Activated CD4-positive, alpha-beta memory T cell treated with anti-CD3 and anti-CD28 coated beads for 36 hours (primary cell): ENCODE results near the gene ADARB2. TPM values are rescaled to one million over a fixed set of nuclear protein-coding genes. Genes with fewer than 3 reads are reported as not detected.

Experiments
- CTCF ChIA-PET: fragments of 350-600 bp; sonication (Branson Sonifier 250); formaldehyde crosslinking; loops from one replicate; lab custom pipeline; 2021; ENCODE audit warnings: antibody characterized with exemption, inconsistent platforms; lab: Charles Lee
- POLR2A ChIA-PET: fragments of 350-600 bp; sonication (Branson Sonifier 250); formaldehyde crosslinking; loops from one replicate; lab custom pipeline; 2021; ENCODE audit warnings: antibody characterized with exemption; lab: Charles Lee
- DNase-seq: peaks from one replicate; pipeline ENCODE4 v3.0.0-alpha.2; 2020
- H3K27ac Mint-ChIP-seq: one replicate; pipeline ENCODE4 v1.8.0; 2021; ENCODE audit warnings: mixed read lengths
- H3K27me3 Mint-ChIP-seq: one replicate; pipeline ENCODE4 v1.8.0; 2021; ENCODE audit warnings: mixed read lengths
- H3K36me3 Mint-ChIP-seq: one replicate; pipeline ENCODE4 v1.8.0; 2021; ENCODE audit warnings: mixed read lengths
- H3K4me1 Mint-ChIP-seq: one replicate; pipeline ENCODE4 v1.8.0; 2021; ENCODE audit warnings: low read depth, mixed read lengths
- H3K4me3 Mint-ChIP-seq: one replicate; pipeline ENCODE4 v1.8.0; 2021; ENCODE audit warnings: mild to moderate bottlenecking, mixed read lengths
- H3K9me3 Mint-ChIP-seq: one replicate; pipeline ENCODE4 v1.8.0; 2021; ENCODE audit warnings: mixed read lengths
- intact Hi-C: fragments of 100-400 bp; cut with micrococcal nuclease; formaldehyde crosslinking; loops from one replicate; pipeline ENCODE4 v1.15.1; 2023
- total RNA-seq, 2 experiments: library from RNA; stranded (reverse); gene quantifications; one replicate each; pipeline ENCODE4 v1.2.3, GENCODE V29; 2021

The ADARB2 gene
- total RNA-seq, 2 experiments from 2014 or later = 2.2 TPM

DNA sequence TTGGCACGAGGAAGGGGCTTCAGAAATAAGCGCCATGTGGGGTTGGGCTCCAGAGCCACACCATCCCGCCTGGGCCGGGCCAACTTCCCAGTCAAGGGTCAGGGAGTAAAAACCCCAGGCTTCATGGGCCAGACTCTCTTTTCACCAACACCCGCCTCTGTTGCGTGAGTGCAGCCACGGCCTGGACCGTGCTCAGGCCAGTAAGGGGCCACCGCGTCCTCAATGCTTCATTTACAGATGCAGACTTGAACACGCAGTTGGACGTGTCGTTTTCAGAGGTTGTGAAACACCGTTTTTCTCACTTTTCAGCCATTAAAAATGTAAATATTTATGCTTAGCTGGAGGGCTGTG is 520.1 kb downstream of the ADARB2 start:
- Mint-ChIP-seq H3K27me3 (no peaks in the 10 kb centered on the region), H3K4me3 (no peak overlapping the region), H3K9me3 (no peaks in the 10 kb centered on the region), H3K36me3 (no peaks in the 10 kb centered on the region), H3K27ac (no peak overlapping the region), H3K4me1 (no peaks in the 10 kb centered on the region)
- no peak for DNase-seq
- CTCF ChIA-PET = no interaction called here
- POLR2A ChIA-PET = interaction anchor here (0.8 kb wide), 1 partner anchor 107 kb away, joined by 3 read pairs; no protein-coding TSS in a partner anchor
- intact Hi-C loops = no loop called here

DNA sequence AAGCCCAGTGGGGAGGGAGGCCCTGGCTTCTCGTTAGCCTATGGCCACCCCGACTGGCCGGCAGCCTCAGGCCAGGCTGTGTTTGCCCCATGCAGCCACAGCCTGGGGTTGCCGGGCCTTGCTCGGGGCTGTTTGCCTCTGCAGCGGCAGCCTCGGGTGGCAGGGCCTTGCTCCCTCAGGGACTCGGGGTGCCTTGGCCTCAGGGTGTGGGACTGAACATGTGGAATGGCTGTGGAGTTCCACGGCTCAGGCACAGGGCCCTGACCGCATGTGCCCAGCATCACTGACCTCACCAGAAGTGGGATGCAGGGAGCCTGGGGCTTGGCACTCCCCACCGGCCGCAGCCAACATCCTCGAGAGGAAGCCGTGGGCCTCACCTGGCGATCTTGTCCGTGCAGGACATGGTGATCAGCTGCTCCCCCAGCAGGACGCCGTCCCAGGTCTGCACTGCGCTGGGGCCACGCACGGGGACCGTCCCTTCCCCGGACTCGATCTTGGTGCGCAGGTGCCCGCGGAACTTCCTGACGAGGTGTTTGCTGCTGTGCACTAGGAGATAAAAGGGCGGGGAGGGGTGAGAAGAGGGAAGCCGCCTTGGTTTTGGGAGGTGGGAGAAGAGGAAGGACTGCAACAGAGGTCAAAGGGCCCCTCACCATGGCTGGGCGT is 520.6 kb downstream of the ADARB2 start:
- H3K36me3 Mint-ChIP-seq = no peaks in the 10 kb centered on the region
- intact Hi-C loops = no loop called here
- CTCF ChIA-PET = no interaction called here
- no peaks in the 10 kb centered on the region for H3K27me3 Mint-ChIP-seq
- no peak overlapping the region for H3K4me3 Mint-ChIP-seq
- POLR2A ChIA-PET = interaction anchor here (0.8 kb wide), 1 partner anchor 106 kb away, joined by 3 read pairs; no protein-coding TSS in a partner anchor
- no peak for DNase-seq
- H3K4me1 Mint-ChIP-seq = no peaks in the 10 kb centered on the region
- H3K27ac Mint-ChIP-seq = no peak overlapping the region
- no peaks in the 10 kb centered on the region for H3K9me3 Mint-ChIP-seq

DNA sequence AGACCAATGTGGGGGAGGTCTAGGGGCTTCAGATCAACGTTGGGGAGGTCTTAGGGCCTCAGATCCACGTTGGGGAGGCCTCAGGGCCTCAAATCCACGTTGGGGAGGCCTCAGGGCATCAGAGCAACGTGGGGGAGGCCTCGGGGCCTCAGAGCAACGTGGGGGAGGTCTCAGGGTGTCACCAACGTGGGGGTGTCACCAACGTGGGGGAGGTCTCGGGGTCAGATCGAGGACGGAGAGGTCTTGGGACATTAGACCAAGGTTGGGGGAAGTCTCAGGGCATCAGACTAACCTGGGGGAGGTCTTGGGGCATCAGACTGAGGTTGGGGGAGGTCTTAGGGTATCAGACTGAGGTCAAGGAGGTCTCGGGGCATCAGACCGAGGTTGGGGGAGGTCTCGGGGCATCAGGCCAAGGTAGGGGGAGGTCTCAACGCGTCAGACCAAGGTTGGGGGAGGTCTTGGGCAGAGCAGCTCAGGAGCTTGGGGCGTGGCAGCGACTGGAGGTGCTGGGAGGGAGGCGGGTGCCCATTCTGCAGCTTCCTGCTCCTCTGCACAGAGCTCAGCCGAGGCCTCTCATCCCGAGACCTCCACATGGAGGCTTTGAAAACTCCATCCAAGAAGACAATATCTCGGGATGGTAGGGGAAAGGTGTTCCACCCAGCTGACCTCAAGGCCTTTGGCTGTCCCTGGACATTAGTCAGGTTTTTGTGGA is 521.3 kb downstream of the ADARB2 start:
- H3K27me3 Mint-ChIP-seq = no peaks in the 10 kb centered on the region
- DNase-seq = no peak
- H3K4me1 Mint-ChIP-seq = no peaks in the 10 kb centered on the region
- intact Hi-C loops = no loop called here
- no peak overlapping the region for H3K4me3 Mint-ChIP-seq
- CTCF ChIA-PET = no interaction called here
- H3K9me3 Mint-ChIP-seq = no peaks in the 10 kb centered on the region
- POLR2A ChIA-PET = no interaction called here
- no peak overlapping the region for H3K27ac Mint-ChIP-seq
- H3K36me3 Mint-ChIP-seq = no peaks in the 10 kb centered on the region

DNA sequence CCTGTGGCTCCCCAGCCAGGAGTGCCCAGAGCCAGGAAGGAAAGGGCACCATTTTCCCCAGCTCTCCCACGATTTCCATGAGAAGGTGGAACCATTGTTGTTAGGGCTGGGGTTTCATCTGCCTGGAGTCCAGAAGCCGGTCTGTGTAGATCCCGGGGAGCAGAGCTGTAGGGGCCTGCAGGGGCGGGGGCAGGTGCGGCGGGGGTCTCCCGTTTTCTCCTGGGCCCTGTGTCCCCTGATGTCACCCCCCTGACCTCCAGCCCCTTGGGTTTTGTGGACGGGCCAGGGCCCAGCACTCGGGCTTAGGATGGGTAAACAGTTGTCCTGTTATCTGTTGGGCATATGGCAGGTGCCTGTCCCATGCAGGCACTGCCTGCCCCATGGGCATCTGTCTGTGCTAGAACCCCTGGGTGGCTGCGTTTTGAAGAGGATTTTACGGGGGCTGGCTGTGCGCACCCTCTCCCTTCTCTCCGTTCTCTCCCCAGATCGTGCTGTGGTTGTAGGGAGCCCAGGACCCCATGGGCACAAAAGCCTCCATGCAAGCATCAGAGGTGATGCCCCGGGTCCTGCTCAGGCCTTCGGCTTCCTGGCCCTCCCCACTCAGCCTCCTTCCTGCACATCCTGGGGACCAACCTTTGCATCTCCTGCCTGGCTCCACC is 522.3 kb downstream of the ADARB2 start:
- Mint-ChIP-seq H3K9me3 (no peaks in the 10 kb centered on the region), H3K27me3 (no peaks in the 10 kb centered on the region), H3K4me3 (no peak overlapping the region), H3K4me1 (no peaks in the 10 kb centered on the region), H3K36me3 (no peaks in the 10 kb centered on the region), H3K27ac (no peak overlapping the region)
- CTCF ChIA-PET = no interaction called here
- intact Hi-C loops = no loop called here
- DNase-seq = no peak
- POLR2A ChIA-PET = no interaction called here

DNA sequence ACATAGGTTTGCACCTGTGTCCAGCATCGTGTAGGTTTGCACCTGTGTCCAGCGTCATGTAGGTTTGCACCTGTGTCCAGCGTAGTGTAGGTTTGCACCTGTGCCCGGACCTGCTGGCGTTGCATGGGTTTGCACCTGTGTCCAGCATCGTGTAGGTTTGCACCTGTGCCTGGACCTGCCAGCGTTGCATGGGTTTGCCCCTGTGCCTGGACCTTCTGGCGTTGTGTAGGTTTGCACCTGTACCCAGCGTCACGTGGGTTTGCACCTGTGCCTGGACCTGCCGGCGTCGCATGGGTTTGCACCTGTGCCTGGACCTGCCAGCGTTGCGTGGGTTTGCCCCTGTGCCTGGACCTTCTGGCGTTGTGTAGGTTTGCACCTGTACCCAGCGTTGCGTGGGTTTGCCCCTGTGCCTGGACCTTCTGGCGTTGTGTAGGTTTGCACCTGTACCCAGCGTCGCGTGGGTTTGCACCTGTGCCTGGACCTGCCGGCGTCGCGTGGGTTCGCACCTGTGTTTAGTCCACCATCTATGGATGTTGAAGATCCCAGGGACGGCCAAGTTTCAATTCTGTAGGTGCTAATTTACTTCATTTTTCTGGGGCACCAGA is 523.2 kb downstream of the ADARB2 start:
- no peaks in the 10 kb centered on the region for H3K4me1 Mint-ChIP-seq
- no peaks in the 10 kb centered on the region for H3K27me3 Mint-ChIP-seq
- no peak overlapping the region for H3K27ac Mint-ChIP-seq
- intact Hi-C loops = no loop called here
- CTCF ChIA-PET = no interaction called here
- H3K4me3 Mint-ChIP-seq = no peak overlapping the region
- no peak for DNase-seq
- POLR2A ChIA-PET = no interaction called here
- H3K9me3 Mint-ChIP-seq = no peaks in the 10 kb centered on the region
- H3K36me3 Mint-ChIP-seq = no peaks in the 10 kb centered on the region

DNA sequence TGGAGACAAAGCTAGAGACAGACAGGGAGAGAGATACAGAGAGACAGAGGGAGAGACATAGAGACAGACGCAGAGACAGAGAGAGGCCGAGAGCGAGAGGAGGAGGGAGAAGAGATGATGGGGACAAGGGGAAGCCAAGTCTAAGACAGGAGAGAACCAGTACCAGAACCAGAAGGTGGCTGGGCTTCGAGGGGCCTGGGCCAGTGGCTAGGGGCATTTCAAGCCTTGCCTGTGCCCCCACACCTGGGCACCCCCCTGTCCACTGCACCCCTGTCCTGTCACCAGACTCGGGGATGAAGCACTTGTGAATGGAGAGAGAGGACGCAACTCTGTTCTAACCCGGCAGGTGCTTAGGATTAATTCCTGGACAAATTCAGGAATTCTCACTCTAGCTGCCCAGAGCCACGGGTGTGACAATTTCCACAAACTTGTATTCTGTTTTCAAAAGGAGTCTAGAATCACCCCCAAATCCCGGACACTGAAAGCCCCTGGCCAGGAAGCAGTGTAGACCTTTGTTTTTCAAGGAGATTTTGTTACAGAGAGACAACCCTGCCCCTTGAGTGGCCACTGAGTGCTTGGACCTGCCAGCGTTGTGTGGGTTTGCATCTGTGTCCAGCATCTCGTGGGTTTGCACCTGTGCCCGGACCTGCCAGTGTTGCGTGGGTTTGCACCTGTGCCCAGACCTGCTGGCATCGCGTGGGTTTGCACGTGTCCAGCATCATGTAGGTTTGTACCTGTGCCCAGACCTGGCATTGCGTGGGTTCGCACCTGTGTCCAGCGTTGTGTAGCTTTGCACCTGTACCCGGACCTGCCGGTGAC is 523.9 kb downstream of the ADARB2 start:
- Mint-ChIP-seq H3K27ac (no peak overlapping the region), H3K4me1 (no peaks in the 10 kb centered on the region), H3K27me3 (no peaks in the 10 kb centered on the region), H3K9me3 (no peaks in the 10 kb centered on the region), H3K4me3 (no peak overlapping the region), H3K36me3 (no peaks in the 10 kb centered on the region)
- intact Hi-C loops = no loop called here
- CTCF ChIA-PET = no interaction called here
- DNase-seq = no peak
- POLR2A ChIA-PET = no interaction called here

DNA sequence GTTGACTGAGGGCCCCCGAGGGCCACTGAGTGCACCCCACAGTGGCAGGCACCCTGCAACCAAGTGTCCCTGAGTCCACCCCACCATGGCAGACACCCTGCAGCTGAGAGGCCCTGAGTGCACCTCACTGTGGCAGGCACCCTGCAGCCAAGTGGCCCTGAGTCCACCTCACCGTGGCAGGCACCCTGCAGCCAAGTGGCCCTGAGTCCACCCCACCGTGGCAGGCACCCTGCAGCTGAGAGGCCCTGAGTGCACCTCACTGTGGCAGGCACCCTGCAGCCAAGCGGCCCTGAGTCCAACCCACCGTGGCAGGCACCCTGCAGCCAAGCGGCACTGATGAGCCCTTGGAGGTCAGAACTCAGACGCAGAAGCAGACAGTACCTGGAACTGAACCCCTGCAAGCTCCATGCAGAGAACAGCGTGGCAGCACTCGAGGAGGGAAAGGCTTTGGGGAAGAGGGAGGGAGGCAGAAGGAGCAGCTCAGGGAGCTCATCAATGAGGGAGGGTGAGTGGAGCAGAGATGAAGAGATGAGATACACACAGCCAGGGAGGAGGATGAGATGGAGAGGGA is 524.7 kb downstream of the ADARB2 start:
- no peaks in the 10 kb centered on the region for H3K27me3 Mint-ChIP-seq
- no peak for DNase-seq
- intact Hi-C loops = no loop called here
- no peaks in the 10 kb centered on the region for H3K36me3 Mint-ChIP-seq
- no peak overlapping the region for H3K4me3 Mint-ChIP-seq
- ChIA-PET CTCF (no interaction called here), POLR2A (no interaction called here)
- no peak overlapping the region for H3K27ac Mint-ChIP-seq
- no peaks in the 10 kb centered on the region for H3K4me1 Mint-ChIP-seq
- H3K9me3 Mint-ChIP-seq = no peaks in the 10 kb centered on the region

DNA sequence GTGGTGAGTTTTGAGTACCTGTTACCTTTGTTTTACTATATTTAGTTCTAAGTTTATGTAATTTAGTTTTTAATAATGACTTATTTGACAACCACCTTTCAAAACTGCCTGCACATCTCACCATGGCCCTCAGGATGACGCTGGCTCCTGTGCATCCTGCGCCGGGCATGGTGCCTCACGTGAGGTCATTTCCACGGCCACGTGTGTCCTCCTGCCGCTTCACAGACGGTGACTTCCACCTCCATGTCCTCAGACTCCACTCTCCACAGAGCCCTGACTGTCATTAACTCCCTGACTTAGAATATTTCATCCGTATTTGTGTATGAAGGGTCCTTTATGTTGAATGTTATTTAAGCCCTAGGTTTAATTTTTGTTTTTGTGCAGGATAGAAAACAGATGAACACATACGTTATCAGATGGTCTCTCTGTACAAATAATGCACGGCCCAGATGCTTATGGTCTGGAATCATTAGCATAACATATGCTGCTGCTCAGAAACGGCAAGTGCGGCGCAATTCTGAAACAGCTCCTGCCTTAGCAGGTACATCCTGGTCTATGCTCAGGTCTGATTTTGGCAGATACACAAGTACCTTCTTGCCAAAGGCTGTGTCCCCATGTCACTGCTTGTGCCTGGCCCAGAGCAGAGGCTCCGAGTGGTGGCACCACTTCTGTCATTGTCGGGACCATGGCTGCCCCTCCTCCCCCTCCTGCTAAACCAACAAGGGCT is 525.3 kb downstream of the ADARB2 start:
- Mint-ChIP-seq H3K36me3 (no peaks in the 10 kb centered on the region), H3K27me3 (no peaks in the 10 kb centered on the region), H3K4me1 (no peaks in the 10 kb centered on the region), H3K27ac (no peak overlapping the region), H3K4me3 (no peak overlapping the region), H3K9me3 (no peaks in the 10 kb centered on the region)
- POLR2A ChIA-PET = no interaction called here
- CTCF ChIA-PET = no interaction called here
- intact Hi-C loops = no loop called here
- DNase-seq = no peak

DNA sequence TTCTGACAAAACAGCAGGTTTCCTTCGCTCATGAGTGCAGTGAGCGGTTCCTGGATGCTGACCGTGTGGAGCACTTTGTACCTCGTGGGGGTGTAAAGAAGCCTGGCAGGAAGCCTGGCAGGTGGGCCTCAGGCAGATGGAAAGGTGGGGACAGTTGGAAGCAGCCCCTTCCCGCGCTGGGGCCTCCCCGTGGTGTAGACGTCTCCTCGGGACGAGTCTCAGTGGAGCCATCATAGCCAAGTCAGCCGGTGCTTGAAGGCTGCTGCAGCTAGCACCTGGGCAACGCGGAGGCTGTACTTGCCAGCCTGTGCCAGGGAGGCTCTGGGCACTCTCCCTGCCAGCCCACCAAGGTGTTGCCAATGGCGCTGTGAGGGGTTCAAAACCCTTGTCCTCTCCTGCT is 526.7 kb downstream of the ADARB2 start:
- no peaks in the 10 kb centered on the region for H3K36me3 Mint-ChIP-seq
- no peaks in the 10 kb centered on the region for H3K9me3 Mint-ChIP-seq
- intact Hi-C loops = no loop called here
- ChIA-PET CTCF (no interaction called here), POLR2A (no interaction called here)
- no peak overlapping the region for H3K27ac Mint-ChIP-seq
- no peak overlapping the region for H3K4me3 Mint-ChIP-seq
- H3K27me3 Mint-ChIP-seq = no peaks in the 10 kb centered on the region
- no peak for DNase-seq
- H3K4me1 Mint-ChIP-seq = no peaks in the 10 kb centered on the region

DNA sequence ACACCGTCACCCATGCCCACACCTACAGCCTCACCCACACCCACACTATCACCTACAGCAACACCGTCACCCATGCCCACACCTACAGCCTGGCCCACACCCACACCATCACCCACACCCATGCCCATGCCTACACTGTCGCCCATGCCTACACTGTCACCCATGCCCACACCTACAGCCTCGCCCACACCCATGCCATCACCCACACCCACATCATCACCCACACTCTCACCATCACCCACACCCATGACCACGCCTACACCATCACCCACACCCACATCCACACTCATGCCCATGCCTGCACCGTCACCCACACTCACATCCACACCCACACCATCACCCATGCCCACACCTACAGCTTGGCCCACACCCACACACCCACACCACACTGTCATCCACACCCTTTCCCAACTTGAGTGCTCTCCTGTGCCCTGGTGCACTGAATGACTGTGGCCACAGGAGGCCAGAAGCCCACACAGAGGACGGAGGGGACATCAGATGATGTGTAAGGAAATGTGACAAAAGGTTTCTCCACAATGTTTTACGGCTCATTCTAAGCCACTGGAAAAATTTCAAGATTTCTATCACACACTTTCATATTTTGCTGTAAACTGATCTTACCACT is 527.9 kb downstream of the ADARB2 start:
- H3K27me3 Mint-ChIP-seq = no peaks in the 10 kb centered on the region
- intact Hi-C loops = no loop called here
- DNase-seq = no peak
- ChIA-PET POLR2A (no interaction called here), CTCF (no interaction called here)
- no peaks in the 10 kb centered on the region for H3K36me3 Mint-ChIP-seq
- no peak overlapping the region for H3K27ac Mint-ChIP-seq
- H3K4me3 Mint-ChIP-seq = no peak overlapping the region
- no peaks in the 10 kb centered on the region for H3K9me3 Mint-ChIP-seq
- H3K4me1 Mint-ChIP-seq = no peaks in the 10 kb centered on the region
